Chondrocyte (in vitro differentiated cells): ENCODE data around the gene CDCA3. TPM values are rescaled to one million over a fixed set of nuclear protein-coding genes. Genes with fewer than 3 reads are reported as not detected.

ENCODE experiments used
- DNase-seq: peaks from one replicate; pipeline ENCODE4 v3.0.0; 2021; ENCODE audit warnings: mixed read lengths, low spot score
- H3K27ac Mint-ChIP-seq: one replicate; pipeline ENCODE4 v1.8.0; 2021; ENCODE audit warnings: mild to moderate bottlenecking, moderate library complexity, mixed read lengths; ENCODE audit not compliant: unreplicated experiment
- H3K27me3 Mint-ChIP-seq: 2 replicates; pipeline ENCODE4 v1.8.0; 2021; ENCODE audit warnings: low read depth, mixed read lengths
- H3K36me3 Mint-ChIP-seq: 2 replicates; pipeline ENCODE4 v1.8.0; 2021; ENCODE audit warnings: low read depth, mixed read lengths
- H3K4me1 Mint-ChIP-seq: 2 replicates; pipeline ENCODE4 v1.8.0; 2021; ENCODE audit warnings: low read depth, mild to moderate bottlenecking, mixed read lengths
- H3K4me3 Mint-ChIP-seq: one replicate; pipeline ENCODE4 v1.8.0; 2021; ENCODE audit warnings: mild to moderate bottlenecking, moderate library complexity, mixed read lengths; ENCODE audit not compliant: unreplicated experiment
- H3K9me3 Mint-ChIP-seq: 2 replicates; pipeline ENCODE4 v1.8.0; 2021; ENCODE audit warnings: low read depth, mixed read lengths
- total RNA-seq: library from RNA; stranded (reverse); gene quantifications from 3 replicates; pipeline ENCODE4 v1.2.1, GENCODE V29; 2021
- TF ChIP-seq, protein P1 (sequence below): fragments of 200-600 bp; sonication (generic); IDR thresholded peaks from 2 replicates; pipeline ENCODE4 v1.5.0; 2021; ENCODE audit warnings: antibody characterized with exemption, mild to moderate bottlenecking, moderate library complexity

The CDCA3 gene
- total RNA-seq, 1 donor from 2014 or later = 5.6 TPM

DNA sequence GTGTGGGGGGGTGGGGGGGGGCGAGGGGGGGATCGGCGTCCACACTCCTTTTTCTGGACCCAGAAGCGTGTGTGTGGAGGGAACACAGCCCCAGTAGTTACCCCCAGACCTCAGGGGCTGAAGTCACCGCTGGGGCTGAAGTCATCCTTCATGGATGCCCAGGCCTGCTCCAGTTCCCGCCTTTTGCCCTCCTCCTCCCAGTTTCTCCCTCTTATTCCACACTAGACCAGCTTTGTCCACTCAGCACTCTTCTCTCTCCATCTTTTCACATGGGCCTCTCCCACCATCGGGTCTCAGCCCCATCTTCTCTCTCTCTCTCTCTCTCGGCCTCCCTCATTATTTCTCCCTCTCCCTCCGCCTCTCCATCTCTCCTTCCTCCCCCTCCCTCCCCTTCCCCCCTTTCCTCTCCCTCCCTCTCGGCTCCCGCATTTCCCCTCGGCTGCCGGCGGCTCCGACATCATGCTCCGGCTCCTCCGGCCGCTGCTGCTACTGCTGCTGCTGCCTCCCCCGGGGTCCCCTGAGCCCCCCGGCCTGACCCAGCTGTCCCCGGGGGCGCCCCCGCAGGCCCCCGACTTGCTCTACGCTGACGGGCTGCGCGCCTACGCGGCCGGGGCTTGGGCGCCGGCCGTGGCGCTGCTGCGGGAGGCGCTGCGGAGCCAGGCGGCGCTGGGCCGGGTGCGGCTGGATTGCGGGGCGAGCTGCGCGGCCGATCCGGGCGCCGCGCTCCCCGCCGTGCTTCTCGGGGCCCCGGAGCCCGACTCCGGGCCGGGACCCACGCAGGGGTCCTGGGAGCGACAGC, 22.9 kb downstream of the CDCA3 start, which contains the start of gene P3H3:
Gene P3H3 (plus strand): TSS at position 426 of the 799 bp plus-strand sequence. CDS start 34 bp downstream, at position 460.
- DNase-seq = peak; percentile 66
- no peaks in the 10 kb centered on the region for H3K27me3 Mint-ChIP-seq
- H3K9me3 Mint-ChIP-seq = no peaks in the 10 kb centered on the region
- H3K27ac Mint-ChIP-seq = peak within 1 kb of the TSS; percentile 97
- peak within 1 kb of the TSS; percentile 96 for H3K4me3 Mint-ChIP-seq
- TF ChIP-seq, protein P1, sequence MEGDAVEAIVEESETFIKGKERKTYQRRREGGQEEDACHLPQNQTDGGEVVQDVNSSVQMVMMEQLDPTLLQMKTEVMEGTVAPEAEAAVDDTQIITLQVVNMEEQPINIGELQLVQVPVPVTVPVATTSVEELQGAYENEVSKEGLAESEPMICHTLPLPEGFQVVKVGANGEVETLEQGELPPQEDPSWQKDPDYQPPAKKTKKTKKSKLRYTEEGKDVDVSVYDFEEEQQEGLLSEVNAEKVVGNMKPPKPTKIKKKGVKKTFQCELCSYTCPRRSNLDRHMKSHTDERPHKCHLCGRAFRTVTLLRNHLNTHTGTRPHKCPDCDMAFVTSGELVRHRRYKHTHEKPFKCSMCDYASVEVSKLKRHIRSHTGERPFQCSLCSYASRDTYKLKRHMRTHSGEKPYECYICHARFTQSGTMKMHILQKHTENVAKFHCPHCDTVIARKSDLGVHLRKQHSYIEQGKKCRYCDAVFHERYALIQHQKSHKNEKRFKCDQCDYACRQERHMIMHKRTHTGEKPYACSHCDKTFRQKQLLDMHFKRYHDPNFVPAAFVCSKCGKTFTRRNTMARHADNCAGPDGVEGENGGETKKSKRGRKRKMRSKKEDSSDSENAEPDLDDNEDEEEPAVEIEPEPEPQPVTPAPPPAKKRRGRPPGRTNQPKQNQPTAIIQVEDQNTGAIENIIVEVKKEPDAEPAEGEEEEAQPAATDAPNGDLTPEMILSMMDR = peak; percentile 25
- peaks cover 8% of the 10 kb centered on the region for H3K36me3 Mint-ChIP-seq
- H3K4me1 Mint-ChIP-seq = peaks cover 38% of the 10 kb centered on the region

DNA sequence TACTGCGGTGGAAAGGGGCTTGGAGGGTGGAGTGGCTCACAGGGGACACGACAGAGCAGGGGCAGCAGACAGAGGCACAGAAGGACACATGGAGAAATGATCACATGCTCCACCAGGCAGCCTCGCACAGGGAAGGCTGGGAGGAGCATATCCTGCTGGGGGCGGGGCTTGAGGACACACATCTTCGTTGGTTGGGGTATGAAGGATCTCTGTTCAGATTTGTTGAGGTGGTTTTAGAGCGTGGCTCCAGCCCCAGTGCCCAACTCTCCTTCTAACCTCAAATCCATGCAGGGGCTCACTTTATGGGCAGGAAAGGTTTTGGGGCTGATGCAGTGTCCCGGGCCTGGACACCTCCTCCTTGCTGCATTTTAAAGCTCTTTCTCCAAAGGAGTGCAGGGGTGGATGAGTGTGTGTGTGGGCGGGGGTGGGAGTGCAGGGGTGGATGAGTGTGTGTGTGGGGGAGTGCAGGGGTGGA, 23.6 kb downstream of the CDCA3 start:
- peak overlapping the region; percentile 64 for H3K4me3 Mint-ChIP-seq
- peaks cover 8% of the 10 kb centered on the region for H3K36me3 Mint-ChIP-seq
- no peaks in the 10 kb centered on the region for H3K9me3 Mint-ChIP-seq
- TF ChIP-seq, protein P1 = no peak
- DNase-seq = no peak
- no peaks in the 10 kb centered on the region for H3K27me3 Mint-ChIP-seq
- peaks cover 43% of the 10 kb centered on the region for H3K4me1 Mint-ChIP-seq
- peak overlapping the region; percentile 78 for H3K27ac Mint-ChIP-seq

- H3K27me3 Mint-ChIP-seq = no peaks in the 10 kb centered on the region
- TF ChIP-seq, protein P1 = no peak
- peaks cover 8% of the 10 kb centered on the region for H3K36me3 Mint-ChIP-seq
- H3K4me3 Mint-ChIP-seq = peak overlapping the region; percentile 64
- no peak for DNase-seq
- no peaks in the 10 kb centered on the region for H3K9me3 Mint-ChIP-seq
- peak overlapping the region; percentile 78 for H3K27ac Mint-ChIP-seq
- peaks cover 49% of the 10 kb centered on the region for H3K4me1 Mint-ChIP-seq
Observed at GRCh38 chr12:6826734-6827436, 24.2 kb downstream of the CDCA3 start.

GRCh38 chr12:6826125-6826733, 24.9 kb downstream of the CDCA3 start:
- H3K4me3 Mint-ChIP-seq = no peak overlapping the region
- H3K9me3 Mint-ChIP-seq = no peaks in the 10 kb centered on the region

More at GRCh38 chr12:6826125-6826733, 24.9 kb downstream of the CDCA3 start:
- no peak for DNase-seq
- TF ChIP-seq, protein P1 = no peak
- Mint-ChIP-seq H3K36me3 (peaks cover 2% of the 10 kb centered on the region), H3K27me3 (no peaks in the 10 kb centered on the region), H3K4me1 (peaks cover 52% of the 10 kb centered on the region), H3K27ac (no peak overlapping the region)
